ENCODE data around the gene C1QTNF7. TPM values are rescaled to one million over a fixed set of nuclear protein-coding genes. Genes with fewer than 3 reads are reported as not detected.

Gene C1QTNF7, protein sequence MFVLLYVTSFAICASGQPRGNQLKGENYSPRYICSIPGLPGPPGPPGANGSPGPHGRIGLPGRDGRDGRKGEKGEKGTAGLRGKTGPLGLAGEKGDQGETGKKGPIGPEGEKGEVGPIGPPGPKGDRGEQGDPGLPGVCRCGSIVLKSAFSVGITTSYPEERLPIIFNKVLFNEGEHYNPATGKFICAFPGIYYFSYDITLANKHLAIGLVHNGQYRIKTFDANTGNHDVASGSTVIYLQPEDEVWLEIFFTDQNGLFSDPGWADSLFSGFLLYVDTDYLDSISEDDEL
- total RNA-seq = 0.45 TPM

DNA sequence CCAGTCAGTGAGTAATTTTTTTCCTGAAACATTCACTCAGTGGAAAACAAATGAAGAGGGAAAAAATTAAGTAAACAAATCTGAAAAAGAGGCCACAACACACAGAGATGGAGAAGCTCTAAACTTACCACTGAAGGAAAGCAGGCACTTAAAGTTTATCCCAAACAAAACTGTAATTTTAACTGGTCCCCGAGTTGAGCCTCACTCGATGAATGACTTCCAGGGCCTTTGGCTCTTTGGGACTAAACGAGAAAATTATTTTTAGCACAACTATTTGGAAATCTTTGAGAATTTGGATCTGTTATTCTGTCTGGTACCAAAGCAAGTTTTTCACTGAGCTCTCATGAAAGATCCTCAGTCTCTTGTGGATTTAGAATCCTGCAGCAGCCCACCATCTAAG lies at the start of gene C1QTNF7:
Gene C1QTNF7, plus strand, starts transcription at position 333 of the 400 bp plus-strand sequence. CDS start 7,711 bp downstream, outside the sequence.
- no peak for DNase-seq (ENCODE audit: low spot score)

DNA sequence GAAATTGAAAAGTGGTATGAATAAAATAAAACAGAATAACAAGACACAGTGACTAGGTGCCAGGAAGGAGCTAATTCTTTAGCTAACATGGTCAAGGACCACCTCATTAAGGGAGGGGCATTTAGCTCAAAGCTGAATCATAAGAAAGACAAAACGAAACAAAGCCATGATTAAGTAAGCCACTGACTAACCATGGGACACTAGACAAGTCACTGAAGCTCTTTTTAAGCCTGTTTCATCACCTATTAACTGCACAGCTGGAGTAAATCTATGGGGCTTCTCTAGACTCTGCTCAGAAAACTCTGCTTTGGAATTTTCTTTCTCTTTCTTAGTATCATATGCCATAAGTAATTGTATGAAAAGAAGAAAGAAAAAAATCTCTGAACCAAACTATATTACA lies 49.8 kb upstream of the C1QTNF7 start:
- no peak for DNase-seq (ENCODE audit: low spot score)

More for the DNA sequence above, at the start of gene C1QTNF7:
- no peak for ATAC-seq

DNA sequence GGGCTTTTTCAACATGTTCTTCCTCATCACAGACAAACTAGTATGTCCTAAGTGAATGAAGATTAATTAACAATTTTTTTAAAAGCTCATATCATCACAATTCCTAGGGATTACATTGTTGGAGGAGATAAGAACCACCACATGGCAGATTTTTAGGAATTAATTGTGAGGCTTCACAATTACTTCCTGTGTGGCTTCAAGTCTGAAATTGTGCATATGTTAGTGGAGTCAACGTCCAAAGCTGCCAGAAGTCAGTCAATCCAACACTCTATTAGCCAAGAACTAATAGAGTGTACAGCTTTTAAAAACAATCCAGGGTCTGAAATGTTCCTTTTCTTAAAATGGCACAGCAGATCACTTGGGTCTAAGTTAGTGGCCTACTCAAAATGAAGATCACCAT lies 49.3 kb upstream of the C1QTNF7 start:
- DNase-seq (ENCODE audit: low spot score) = no peak
- ATAC-seq = no peak

More for the DNA sequence above, 49.8 kb upstream of the C1QTNF7 start:
- no peak for ATAC-seq

DNA sequence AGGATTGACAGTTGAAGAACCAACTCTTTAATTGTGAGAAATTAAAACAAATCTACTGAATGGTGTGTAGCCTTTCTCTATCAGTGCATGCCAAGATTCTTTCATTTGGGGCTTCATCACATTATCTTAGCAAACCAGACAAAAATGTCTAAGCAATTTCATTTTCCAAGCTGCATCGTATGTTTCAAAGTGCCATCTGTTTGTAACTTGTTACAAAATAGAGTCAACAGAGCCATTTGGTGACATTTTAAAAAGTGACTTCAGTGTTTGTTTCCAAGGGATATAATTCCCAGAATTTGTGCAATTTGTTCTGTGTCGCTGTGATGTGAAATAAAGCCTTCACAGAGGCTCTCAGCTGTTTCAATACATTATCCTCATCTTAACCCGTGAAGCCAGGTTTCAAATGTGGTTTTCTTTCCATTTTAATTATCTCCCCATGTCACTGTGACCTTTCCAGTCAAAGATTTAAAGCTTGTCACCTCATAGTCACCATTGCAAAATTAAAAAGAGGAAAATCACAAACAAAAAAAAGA lies 46.0 kb upstream of the C1QTNF7 start:
- DNase-seq (ENCODE audit: low spot score) = no peak
- ATAC-seq = no peak

DNA sequence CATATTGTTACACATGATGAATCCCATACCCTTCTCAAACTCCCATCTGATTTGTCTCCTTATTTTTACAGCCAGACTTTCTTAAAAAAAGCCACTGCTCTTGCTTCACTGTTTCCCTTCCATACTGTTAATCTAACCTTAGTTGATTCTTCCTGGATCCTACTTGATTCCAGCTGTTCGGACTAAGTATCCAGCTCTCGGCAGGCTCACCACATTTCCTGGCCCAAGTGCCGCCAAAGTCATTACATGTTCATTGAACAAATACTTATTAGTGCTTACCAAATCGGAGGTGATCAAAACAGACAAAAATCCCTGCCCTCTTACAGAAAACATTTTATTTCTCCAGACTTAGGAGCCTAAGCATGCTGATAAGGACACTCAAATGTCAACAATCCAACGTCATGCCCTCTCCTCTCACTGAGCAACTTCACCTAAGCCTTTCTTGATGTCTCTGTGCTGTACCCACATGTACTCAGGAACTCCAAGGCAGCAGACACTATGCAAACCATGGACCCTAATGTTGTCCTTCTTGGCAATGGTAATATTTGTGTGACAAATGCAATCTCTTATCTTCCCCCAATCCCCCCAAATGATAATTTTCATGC lies 45.1 kb upstream of the C1QTNF7 start:
- ATAC-seq = no peak
- no peak for DNase-seq (ENCODE audit: low spot score)

DNA sequence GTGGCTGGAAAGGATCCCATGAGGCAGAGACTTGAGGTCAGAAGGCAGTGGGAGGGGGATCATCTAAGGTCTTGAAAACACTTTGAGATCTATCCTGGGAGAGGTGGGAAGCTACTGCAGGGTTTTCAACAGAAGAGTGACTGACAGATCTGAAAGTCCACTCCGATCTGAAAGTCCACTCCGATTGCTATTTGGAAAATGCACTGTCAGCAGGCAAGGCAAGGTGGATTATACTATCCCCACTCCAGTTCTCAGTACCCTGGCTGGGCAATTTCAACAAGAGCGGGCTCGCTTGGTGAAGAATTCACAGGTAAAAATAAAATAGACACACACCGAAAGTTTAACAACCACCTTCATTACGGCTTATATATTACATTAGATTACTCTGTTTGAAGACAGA lies 42.3 kb upstream of the C1QTNF7 start:
- DNase-seq (ENCODE audit: low spot score) = no peak
- ATAC-seq = no peak

DNA sequence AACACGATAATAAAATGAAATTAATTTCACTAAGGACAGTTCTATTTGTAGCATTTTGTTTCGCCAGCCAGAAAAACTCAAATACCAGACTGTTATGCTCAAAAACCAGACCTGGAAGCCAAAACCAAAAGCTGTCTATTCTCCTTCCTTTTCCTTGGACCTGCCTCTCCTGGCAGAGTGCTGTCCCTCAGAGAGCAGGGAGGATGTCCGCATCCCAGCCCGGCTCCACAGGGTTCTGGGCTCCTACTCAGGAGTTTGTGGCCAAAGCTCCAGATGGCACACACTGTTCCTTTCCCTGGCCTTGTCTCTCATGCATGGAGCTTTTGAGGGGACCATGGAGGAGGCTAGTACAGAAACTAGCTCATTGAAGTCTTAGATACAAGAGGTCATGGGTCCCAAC lies 41.9 kb upstream of the C1QTNF7 start:
- ATAC-seq (no peak), DNase-seq (ENCODE audit: low spot score) (no peak)

DNA sequence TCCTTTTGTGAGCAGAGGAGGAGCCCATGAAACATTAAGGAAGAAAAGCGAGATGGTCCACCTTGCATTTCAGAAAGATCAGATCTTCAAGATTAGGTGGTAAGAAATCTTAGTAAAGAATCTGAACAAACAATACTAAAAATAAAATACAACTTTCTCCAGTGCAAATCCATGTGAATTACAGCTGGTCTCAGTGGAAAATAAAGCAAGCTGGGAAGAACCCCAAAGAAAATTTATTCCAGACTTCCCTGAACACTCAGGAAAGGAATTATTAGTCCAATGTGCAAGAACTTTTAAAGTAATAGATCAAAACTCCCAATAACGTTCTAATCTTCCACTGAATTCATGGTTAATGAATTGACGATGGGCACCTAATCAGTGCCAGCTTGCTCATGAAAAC lies 37.3 kb upstream of the C1QTNF7 start:
- DNase-seq (ENCODE audit: low spot score) (no peak), ATAC-seq (no peak)

DNA sequence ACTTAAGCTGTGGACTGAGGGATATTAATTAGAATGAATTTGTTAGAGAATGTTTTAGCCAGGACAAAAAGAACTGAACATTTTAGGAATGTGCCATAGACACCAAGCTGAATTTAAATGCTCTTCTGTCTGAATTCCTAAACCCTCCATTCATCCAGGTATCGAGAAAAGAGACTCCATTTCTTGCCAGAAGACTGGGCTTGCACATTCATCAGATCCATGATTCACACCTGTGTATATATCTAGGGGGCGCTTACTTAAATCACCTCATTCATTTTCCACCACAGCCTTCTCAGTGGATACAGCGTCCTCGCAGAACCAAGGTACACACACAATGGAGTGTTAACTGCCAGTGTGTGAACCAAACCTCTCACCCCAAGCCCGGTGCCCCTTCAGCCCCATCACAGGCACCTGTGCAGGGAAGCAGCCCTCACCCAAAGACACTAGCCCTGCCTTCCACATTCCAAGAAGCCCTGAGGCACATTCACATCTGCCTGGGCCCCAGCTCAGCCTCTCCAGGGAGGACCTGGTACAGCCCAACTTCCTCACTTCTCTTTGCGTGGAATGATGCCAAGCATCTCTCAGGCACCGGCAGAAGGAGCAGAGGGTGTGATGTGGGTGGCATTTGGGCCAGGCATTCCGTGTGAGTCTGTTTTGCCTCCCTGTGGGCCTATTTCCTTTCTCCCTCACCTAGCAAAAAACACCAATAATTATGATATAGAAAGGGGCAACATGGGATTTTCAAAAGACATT lies 35.6 kb upstream of the C1QTNF7 start:
- ATAC-seq = no peak
- no peak for DNase-seq (ENCODE audit: low spot score)

DNA sequence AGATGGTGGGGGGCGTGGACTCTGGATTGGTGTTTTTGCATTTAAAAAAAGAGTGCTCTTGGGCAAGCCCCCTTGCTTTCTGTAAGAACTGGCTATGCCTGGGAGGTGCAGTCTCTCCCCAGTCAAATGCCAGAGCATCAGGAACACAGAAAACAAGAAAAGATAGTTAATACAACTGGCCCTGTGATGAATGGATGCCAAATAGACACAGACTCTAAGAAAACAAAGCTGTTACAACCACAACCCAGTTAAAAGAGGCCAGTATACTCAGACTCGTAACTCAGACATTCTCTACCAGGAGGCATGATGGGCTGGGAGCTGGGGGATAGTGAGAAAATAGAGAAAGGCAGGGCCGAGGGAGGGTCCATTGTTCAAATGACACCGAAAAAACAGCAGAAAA lies 32.5 kb upstream of the C1QTNF7 start:
- DNase-seq (ENCODE audit: low spot score) = no peak
- ATAC-seq = no peak

DNA sequence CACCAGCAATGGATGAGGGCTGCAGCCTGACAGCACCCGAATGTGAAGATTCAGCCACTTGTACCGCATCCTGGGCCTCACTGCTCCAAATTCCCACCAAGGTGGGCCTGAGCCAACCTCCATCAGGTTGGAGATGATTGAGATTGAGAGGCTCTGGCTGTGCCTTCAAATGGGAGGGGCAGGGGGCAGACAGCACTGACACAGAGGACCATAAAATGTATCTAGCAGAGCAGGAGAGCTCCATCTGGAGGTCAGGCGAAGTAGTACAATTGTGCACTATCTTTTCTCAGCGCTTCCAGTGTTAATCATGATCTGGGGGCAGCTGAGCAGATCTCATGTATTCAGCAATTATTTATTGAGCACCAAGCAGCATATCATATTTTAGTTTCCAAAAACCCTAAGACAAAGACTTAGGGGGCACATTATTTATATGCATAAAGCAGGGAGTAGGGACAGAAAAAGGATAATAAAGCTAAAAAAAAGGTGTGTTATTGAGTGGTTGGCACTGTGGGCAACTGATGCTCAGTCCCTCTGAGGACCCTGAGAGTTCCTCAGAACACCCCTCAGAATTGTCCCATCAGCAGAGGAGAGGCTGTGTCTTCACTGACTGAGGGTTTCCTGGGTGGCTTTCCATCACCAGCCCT lies 31.6 kb upstream of the C1QTNF7 start:
- ATAC-seq = peak; percentile 90
- DNase-seq (ENCODE audit: low spot score) = no peak

DNA sequence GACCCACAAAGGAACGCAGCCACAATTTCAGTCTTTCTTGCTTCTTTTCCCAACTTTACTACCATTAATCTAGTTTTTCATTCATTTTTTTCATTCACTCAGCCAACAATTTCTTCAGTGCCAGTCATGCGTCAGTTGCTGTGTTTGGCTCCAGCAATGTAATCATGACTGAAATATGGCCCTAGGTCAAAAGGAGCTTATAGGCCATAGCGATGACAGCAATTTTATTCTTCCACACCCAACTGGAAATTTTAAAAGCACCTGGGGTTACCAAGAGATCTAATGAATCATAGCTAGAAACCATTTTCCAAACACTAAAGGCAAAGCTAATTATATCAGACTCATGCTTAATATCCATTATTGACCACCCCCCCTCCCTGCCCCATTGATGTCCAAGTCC lies 29.8 kb upstream of the C1QTNF7 start:
- DNase-seq (ENCODE audit: low spot score) (no peak), ATAC-seq (no peak)

DNA sequence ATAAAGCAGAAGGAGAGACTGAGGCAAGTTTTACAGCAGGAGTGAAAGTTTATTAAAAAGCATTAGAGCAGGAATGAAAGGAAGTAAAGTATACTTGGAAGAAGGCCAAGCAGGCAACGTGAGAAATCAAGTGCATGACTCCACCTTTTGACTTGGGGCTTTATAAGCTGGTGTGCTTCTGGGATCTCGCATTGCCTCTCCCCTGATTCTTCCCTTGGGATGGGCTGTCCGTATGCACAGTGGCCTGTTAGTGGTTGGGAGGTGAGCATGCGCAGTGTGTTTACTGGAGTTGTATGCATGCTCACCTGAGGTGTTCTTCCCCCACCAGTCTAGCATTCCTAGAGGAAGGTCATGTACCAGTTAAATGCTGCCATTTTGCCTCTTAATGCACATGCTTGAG lies 29.1 kb upstream of the C1QTNF7 start:
- ATAC-seq (no peak), DNase-seq (ENCODE audit: low spot score) (no peak)

DNA sequence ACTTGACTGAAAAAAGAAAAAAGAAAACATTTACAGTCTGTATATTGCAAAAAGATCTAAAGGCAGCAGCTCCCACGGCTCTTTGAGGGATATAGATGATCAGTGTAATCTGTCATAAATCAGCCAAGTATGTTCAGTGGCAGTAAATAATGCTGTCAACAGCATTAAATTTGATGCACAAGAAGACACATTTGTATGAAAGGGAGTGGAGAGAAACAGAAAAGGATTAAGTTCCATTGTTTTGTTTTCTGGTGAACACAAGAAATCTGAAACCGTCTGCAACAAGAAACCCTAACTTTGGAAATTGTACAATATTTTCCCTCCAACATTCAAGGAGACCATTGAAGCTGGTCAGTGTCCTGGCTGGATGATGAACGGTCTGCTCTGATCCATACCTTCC lies 27.6 kb upstream of the C1QTNF7 start:
- ATAC-seq = no peak
- DNase-seq (ENCODE audit: low spot score) = no peak

DNA sequence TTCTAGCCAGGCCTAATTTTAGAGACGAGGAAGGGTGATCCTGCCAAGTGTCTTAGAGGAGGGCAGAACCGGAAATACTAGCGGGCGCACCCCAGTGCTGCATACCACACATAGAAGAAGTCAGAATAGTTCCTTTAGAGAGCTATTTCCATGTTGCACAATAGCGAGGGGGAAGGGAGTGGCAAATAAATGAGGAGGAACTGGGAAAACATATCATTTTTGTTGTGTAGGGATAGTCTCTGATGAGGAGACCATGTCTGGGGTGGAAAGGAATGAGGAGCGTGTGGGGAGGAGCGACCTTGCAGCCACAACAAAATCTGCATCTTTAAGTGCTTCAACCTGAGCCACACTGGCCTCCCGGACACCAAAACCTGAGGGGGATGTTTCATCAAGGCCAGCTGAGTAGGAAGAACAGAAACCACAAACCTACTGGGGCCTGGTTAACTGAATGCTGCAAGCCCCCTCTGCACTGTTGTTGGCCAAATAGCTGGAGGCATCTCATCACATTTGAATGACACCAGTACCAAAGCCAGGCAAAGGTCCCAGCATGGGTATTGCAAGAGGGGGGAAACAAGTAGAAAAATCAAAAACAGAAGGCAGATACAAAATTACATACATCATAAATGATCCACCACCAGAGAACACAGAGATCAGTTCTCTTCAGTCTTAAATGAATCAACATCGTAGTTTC lies 26.7 kb upstream of the C1QTNF7 start:
- ATAC-seq (peak; percentile 56), DNase-seq (ENCODE audit: low spot score) (no peak)

DNA sequence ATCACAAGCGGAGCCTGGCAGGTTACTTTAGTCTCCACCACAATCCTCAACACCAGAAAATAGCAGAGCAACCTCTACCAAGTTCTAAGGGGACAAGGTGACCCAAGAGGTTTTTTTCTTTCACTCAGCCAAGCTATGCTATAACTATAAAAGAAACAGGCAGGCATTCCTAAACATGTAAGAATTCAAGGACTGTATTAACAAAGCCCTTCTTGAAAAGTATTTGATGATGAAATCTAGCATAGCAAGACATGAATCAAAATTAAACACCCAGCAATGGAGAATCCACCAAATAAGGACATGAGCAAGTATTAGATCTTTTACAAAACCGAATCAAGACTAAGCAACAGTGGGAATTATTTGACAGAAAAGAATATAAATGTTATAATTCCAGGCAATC lies 25.7 kb upstream of the C1QTNF7 start:
- DNase-seq (ENCODE audit: low spot score) (no peak), ATAC-seq (no peak)

DNA sequence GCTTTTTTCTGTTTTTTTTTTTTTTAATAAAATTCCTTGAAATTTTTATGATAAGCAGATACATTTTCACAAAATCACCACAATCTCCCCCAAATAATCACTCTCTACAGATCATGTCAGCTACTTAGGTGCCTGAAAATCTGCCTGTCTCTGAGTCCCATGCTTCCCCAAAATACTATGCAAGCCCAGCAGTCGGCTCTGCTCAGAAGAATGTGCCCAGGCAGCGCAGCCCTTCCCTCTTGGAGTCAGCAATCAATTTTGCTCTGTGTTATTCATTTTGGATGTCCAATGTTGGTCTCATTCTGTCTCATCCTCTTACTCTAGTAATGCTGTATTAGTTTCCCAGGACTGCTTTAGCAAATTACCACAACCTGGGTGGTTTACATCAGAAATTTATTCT lies 24.9 kb upstream of the C1QTNF7 start:
- ATAC-seq = no peak
- DNase-seq (ENCODE audit: low spot score) = no peak

DNA sequence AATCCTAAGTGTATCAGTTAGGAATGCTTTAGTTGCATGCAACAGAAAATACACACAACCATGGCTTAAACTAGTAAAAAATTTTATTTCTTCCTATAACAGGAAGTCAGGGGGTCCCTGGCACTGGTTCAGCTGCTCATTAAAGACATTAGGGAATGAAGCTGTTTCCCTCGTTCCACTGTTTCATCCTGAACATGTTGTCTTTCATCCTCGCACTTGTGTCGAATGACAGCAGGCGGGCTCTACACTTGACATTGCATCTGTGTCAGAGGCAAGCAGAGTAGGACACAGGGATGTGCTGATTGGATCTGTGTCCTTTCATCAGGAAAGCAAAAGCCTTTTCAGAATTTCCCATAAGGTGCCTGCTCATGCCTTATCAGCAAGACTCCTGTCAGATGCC lies 22.8 kb upstream of the C1QTNF7 start:
- DNase-seq (ENCODE audit: low spot score) (no peak), ATAC-seq (no peak)

DNA sequence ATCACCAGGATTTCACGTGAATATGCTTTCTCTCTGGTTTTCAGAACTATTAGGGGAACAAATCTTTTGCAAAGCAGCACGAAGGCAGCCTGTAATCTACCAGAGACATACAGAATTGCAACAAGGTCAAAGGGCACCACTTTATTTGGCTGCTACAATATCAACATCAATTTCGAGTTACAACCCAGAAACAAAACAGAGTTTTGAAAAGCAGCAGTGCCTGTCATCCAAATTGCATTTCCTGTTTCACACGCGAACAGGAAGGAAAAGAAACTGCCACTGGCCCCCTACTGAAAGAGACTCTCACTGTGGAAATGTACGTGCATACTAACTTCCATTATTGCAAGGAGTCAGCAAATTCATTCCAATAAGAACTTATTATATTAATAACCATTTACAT lies 17.1 kb upstream of the C1QTNF7 start:
- DNase-seq (ENCODE audit: low spot score) = no peak
- ATAC-seq = peak; percentile 67

DNA sequence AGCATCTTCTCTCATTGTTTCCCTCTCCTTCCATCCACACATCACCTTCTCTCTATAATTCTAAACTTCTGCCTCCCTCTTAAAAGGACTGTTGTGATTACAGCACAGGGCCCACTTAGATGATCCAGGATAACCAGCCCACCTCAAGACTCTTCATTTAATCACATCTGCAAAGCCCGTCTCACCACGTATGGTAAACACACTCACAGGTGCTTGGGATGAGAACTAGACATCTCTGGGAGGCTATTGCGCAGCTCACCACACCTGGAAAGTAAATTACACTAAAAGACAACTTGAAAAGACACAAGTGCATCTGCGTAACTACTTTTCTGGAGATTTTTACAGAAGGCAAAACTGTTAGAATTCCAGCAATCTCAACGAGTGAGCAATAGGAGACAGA lies 15.4 kb upstream of the C1QTNF7 start:
- DNase-seq (ENCODE audit: low spot score) = no peak
- ATAC-seq = no peak
